Measurements from ENCODE around the gene A4GNT.

DNA sequence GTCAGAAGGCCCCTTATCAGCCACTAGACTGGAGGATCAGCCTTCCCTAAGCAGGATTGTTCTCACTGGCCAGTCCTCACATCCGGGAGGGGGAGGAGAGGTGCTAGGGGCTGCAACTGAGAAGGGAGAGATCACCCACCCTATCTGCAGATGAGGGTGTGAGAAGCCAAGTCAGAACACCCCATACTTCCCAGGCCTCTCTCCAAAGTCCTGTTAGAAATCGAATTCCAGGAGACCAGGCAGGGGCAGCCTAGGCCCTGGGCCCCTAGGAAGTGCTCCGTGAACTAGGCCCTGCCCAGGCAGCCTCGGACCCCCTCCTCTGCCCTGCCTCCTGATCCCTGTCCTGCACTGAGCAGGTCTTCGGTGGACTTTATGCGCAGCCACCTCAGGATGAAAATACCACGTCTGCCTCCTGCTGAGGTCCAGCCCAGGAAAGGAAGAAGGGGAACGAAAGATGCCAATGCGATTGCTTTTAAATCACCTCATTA, 17.7 kb downstream of the A4GNT start:
- no peak for TF ChIP-seq EZH2phosphoT487 (IDR thresholded peaks at IDR 0.05; ENCODE audit: borderline replicate concordance)
- TF ChIP-seq, protein P1, sequence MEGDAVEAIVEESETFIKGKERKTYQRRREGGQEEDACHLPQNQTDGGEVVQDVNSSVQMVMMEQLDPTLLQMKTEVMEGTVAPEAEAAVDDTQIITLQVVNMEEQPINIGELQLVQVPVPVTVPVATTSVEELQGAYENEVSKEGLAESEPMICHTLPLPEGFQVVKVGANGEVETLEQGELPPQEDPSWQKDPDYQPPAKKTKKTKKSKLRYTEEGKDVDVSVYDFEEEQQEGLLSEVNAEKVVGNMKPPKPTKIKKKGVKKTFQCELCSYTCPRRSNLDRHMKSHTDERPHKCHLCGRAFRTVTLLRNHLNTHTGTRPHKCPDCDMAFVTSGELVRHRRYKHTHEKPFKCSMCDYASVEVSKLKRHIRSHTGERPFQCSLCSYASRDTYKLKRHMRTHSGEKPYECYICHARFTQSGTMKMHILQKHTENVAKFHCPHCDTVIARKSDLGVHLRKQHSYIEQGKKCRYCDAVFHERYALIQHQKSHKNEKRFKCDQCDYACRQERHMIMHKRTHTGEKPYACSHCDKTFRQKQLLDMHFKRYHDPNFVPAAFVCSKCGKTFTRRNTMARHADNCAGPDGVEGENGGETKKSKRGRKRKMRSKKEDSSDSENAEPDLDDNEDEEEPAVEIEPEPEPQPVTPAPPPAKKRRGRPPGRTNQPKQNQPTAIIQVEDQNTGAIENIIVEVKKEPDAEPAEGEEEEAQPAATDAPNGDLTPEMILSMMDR (conservative IDR thresholded peaks at IDR 0.05; ENCODE audit: low read length): no peak

All from Loucy (cell line).